NOMO-1 treated with DMSO at 0.1 percent for 48 hours (cell line): ENCODE results near the gene CDH1.
"Not testable (repeated sequence)": the region's sequence is repeated elsewhere in the genome, so short reads cannot be mapped to it uniquely, and the experiment has no call there.

Experiments used
- DNase-seq: peaks from one replicate; lab custom pipeline; 2025; ENCODE audit not compliant: unreplicated experiment; lab: John Stamatoyannopoulos, UW

The CDH1 gene

GRCh38 chr16:68737046-68737729, at the start of gene CDH1:
Gene CDH1, plus strand, starts transcription at chr16:68737292. Its CDS starts 124 bp downstream, at chr16:68737416.
- DNase-seq, result no peak

- DNase-seq, result no peak
These were observed 47.2 kb upstream of the CDH1 start for GRCh38 chr16:68689921-68690320.

- no peak for DNase-seq
These were observed 41.5 kb upstream of the CDH1 start for GRCh38 chr16:68695575-68695974.

GRCh38 chr16:68696514-68696913, 40.6 kb upstream of the CDH1 start:
- DNase-seq, result no peak

GRCh38 chr16:68698091-68698490, 39.0 kb upstream of the CDH1 start:
- DNase-seq, result no peak

- DNase-seq, result peak; percentile 71
These were observed 37.0 kb upstream of the CDH1 start for GRCh38 chr16:68700120-68700519.

GRCh38 chr16:68700831-68701230, 36.3 kb upstream of the CDH1 start:
- DNase-seq, result no peak

GRCh38 chr16:68704232-68704867, 32.7 kb upstream of the CDH1 start:
- peak; percentile 48 for DNase-seq

GRCh38 chr16:68707340-68708152, 29.5 kb upstream of the CDH1 start:
- DNase-seq, result no peak

GRCh38 chr16:68710211-68710610, 26.9 kb upstream of the CDH1 start:
- no peak for DNase-seq

GRCh38 chr16:68711421-68712139, 25.5 kb upstream of the CDH1 start:
- peak; percentile 65 for DNase-seq

- no peak for DNase-seq
These were observed 23.7 kb upstream of the CDH1 start for GRCh38 chr16:68713361-68713760.

GRCh38 chr16:68715471-68715870, 21.6 kb upstream of the CDH1 start:
- DNase-seq, result no peak

- DNase-seq, result not testable (repeated sequence)
These were observed 20.6 kb upstream of the CDH1 start for GRCh38 chr16:68716516-68716915.

GRCh38 chr16:68717684-68718083, 19.4 kb upstream of the CDH1 start:
- no peak for DNase-seq

- no peak for DNase-seq
These were observed 18.5 kb upstream of the CDH1 start for GRCh38 chr16:68718590-68718989.

- no peak for DNase-seq
These were observed 17.1 kb upstream of the CDH1 start for GRCh38 chr16:68719993-68720489.

GRCh38 chr16:68722119-68723024, 14.7 kb upstream of the CDH1 start:
- no peak for DNase-seq

GRCh38 chr16:68724797-68725196, 12.3 kb upstream of the CDH1 start:
- DNase-seq, result no peak

- no peak for DNase-seq
These were observed 8.6 kb upstream of the CDH1 start for GRCh38 chr16:68728523-68728922.
